K562 (cell line): Measurements from ENCODE around the gene PPP1R9B. TPM values are rescaled to one million over a fixed set of nuclear protein-coding genes. Genes with fewer than 3 reads are reported as not detected.

ENCODE experiments used
- ATAC-seq: fragments of 200-7000 bp; cut with Tn5 transposase; 3 replicates; pipeline ENCODE4 v1.9.1; 2020; ENCODE audit warnings: moderate library complexity
- BruUV-seq: library from RNA; stranded (reverse); fragments of 400-500 nt; replicated peaks from 2 replicates; lab custom pipeline; 2021; lab: Mats Ljungman, UMichigan
- CTCF ChIA-PET: fragments of 300-600 bp; formaldehyde crosslinking; extraction: SDS; loops from one replicate; lab custom pipeline; 2021; ENCODE audit warnings: low intra/inter-chr PET ratio; lab: Yijun Ruan, JAX
- POLR2A ChIA-PET: fragments of 300-600, 350-650 bp; sonication (Branson Sonifier 250); formaldehyde crosslinking; extraction: SDS; loops from one replicate; lab custom pipeline; 2021; ENCODE audit warnings: antibody characterized with exemption, inconsistent platforms; lab: Yijun Ruan, JAX
- DNase-seq, 4 experiments: peaks; one replicate each; pipeline versions ENCODE4 v3.0.0 to v3.0.0-alpha.2; 2011 to 2018; ENCODE audit warnings: low spot score in 3 of 4, mixed read lengths in 3 of 4; ENCODE audit errors: extremely low read depth in 1 of 4
- FAIRE-seq: peaks from 2 replicates; lab custom pipeline; 2011; peaks lifted over from hg19 to GRCh38; lab: Jason Lieb, UNC
- H2AFZ ChIP-seq: 2 replicates; pipeline ENCODE4 v1.6.0; 2011; ENCODE audit warnings: low read depth, low read length, control low read depth, inconsistent platforms
- H3K27ac ChIP-seq: fragments of 200-600 bp; 3 replicates; pipeline ENCODE4 v1.8.0; 2011; ENCODE audit warnings: low read depth, mild to moderate bottlenecking, control low read depth, inconsistent platforms, low read length, moderate library complexity, mixed read lengths; ENCODE audit errors: extremely low read depth
- H3K27me3 ChIP-seq, 2 experiments: fragments of 300-600 bp in 1 of 2; 2 replicates in 1 of 2; 3 replicates in 1 of 2; pipeline versions ENCODE4 v1.6.0 to v1.8.0; 2011; ENCODE audit warnings: inconsistent platforms in 2 of 2, low read length in 2 of 2, mild to moderate bottlenecking in 1 of 2, mixed read lengths in 1 of 2, moderate library complexity in 1 of 2; ENCODE audit not compliant: control insufficient read depth in 2 of 2, insufficient read depth in 2 of 2
- H3K36me3 ChIP-seq: fragments of 300-600 bp; 3 replicates; pipeline ENCODE4 v1.8.0; 2011; ENCODE audit warnings: mild to moderate bottlenecking, low read length, inconsistent platforms; ENCODE audit not compliant: control insufficient read depth, insufficient read depth
- H3K4me1 ChIP-seq, 2 experiments: fragments of 200-600 bp in 1 of 2; replicated peaks in 1 of 2; 2 replicates in 1 of 2; 3 replicates in 1 of 2; pipeline versions ENCODE4 v1.5.1 to v1.8.0; 2011; ENCODE audit warnings: inconsistent platforms in 2 of 2, low read length in 2 of 2, mild to moderate bottlenecking in 1 of 2, mixed read lengths in 1 of 2, moderate library complexity in 1 of 2; ENCODE audit not compliant: control insufficient read depth in 2 of 2, insufficient read depth in 2 of 2
- H3K4me2 ChIP-seq: 2 replicates; pipeline ENCODE4 v1.6.1; 2011; ENCODE audit warnings: low read length, control low read depth, inconsistent platforms, mixed read lengths; ENCODE audit not compliant: insufficient read depth
- H3K4me3 ChIP-seq: fragments of 200-600 bp; sonication (generic), shearing (Covaris generic); 2 replicates; pipeline ENCODE4 v1.5.1; 2016; ENCODE audit warnings: control low read depth, inconsistent platforms
- H3K79me2 ChIP-seq: fragments of 200-600 bp; 3 replicates; pipeline ENCODE4 v1.8.0; 2011; ENCODE audit warnings: low read length, inconsistent platforms; ENCODE audit not compliant: control insufficient read depth, insufficient read depth
- H3K9ac ChIP-seq, 2 experiments: 2 replicates each; pipeline versions ENCODE4 v1.6.0 to v1.6.1; 2011; ENCODE audit warnings: low read depth in 2 of 2, low read length in 2 of 2, control low read depth in 1 of 2, inconsistent platforms in 1 of 2, mild to moderate bottlenecking in 1 of 2, mixed read lengths in 1 of 2; ENCODE audit not compliant: insufficient read depth in 1 of 2
- H3K9me1 ChIP-seq: one replicate; pipeline ENCODE4 v1.6.0; 2011; ENCODE audit warnings: inconsistent platforms, mild to moderate bottlenecking, low read length, moderate library complexity; ENCODE audit not compliant: control insufficient read depth, insufficient read depth
- H3K9me3 ChIP-seq: replicated peaks from 2 replicates; pipeline ENCODE4 v1.5.1; 2011; ENCODE audit warnings: low read depth, low read length, inconsistent platforms; ENCODE audit not compliant: control insufficient read depth, insufficient read depth
- H4K20me1 ChIP-seq: replicated peaks from 2 replicates; pipeline ENCODE4 v1.6.1; 2011; ENCODE audit warnings: low read length, inconsistent platforms, mixed read lengths; ENCODE audit not compliant: control insufficient read depth, insufficient read depth
- CEBPB ChIP-seq: fragments of 450-650 bp; IDR thresholded peaks from 2 replicates; pipeline ENCODE4 v1.6.1; 2016; ENCODE audit warnings: missing genetic modification characterization, missing compliant biosample characterization
- CHCHD3 ChIP-seq: fragments of 250-450 bp; sonication (Bioruptor Pico); IDR thresholded peaks from 2 replicates; pipeline ENCODE4 v2.1.2; 2022; ENCODE audit warnings: mild to moderate bottlenecking
- EP300 ChIP-seq: IDR thresholded peaks from 2 replicates; pipeline ENCODE4 v1.6.1; 2012; ENCODE audit warnings: low read length, improper control_type of control experiment
- MED1 ChIP-seq: sonication (generic); formaldehyde crosslinking; IDR thresholded peaks from 2 replicates; pipeline ENCODE4 v1.8.1; 2023; ENCODE audit warnings: missing genetic modification reagents, borderline replicate concordance
- MTF1 ChIP-seq: fragments of 250-450 bp; sonication (Bioruptor Pico); IDR thresholded peaks from 2 replicates; pipeline ENCODE4 v1.9.0; 2021; ENCODE audit warnings: moderate library complexity, mild to moderate bottlenecking, inconsistent platforms, borderline replicate concordance
- OTX1 ChIP-seq: fragments of 450-650 bp; formaldehyde crosslinking; IDR thresholded peaks from 2 replicates; pipeline ENCODE4 v1.4.0; 2022; ENCODE audit warnings: mild to moderate bottlenecking
- PHB2 ChIP-seq: fragments of 450-650 bp; IDR thresholded peaks from 2 replicates; pipeline ENCODE4 v1.6.1; 2017; ENCODE audit warnings: low read depth
- SAFB ChIP-seq: fragments of 200-400 bp; formaldehyde crosslinking; IDR thresholded peaks from 2 replicates; pipeline ENCODE4 v1.6.1; 2017; ENCODE audit warnings: low read depth, low read length, borderline replicate concordance
- SMC3 ChIP-seq: conservative IDR thresholded peaks from 2 replicates; pipeline ENCODE4 v1.6.1; 2011; ENCODE audit warnings: low read depth, low read length, improper control_type of control experiment; ENCODE audit not compliant: insufficient read depth
- TAL1 ChIP-seq: fragments of 450-650 bp; IDR thresholded peaks from 2 replicates; pipeline ENCODE4 v1.6.1; 2016; ENCODE audit warnings: mild to moderate bottlenecking
- XRCC5 ChIP-seq: fragments of 200-400 bp; formaldehyde crosslinking; IDR thresholded peaks from 2 replicates; pipeline ENCODE4 v1.6.1; 2017; ENCODE audit warnings: low read depth, mild to moderate bottlenecking, low read length
- ZFP30 ChIP-seq: fragments of 250-450 bp; sonication (Bioruptor Pico); IDR thresholded peaks from 2 replicates; pipeline ENCODE4 v1.8.0; 2022; ENCODE audit warnings: moderate library complexity, mild to moderate bottlenecking, inconsistent platforms, borderline replicate concordance
- ZFP36 ChIP-seq: fragments of 150-350 bp; IDR thresholded peaks from 2 replicates; pipeline ENCODE4 v1.6.1; 2018; ENCODE audit warnings: low read length, low read depth; ENCODE audit not compliant: partially characterized antibody
- WGBS: fragments of 100-300 bp; shearing (Covaris generic); methylation state at CpG from one replicate; pipeline ENCODE4 v1.1.6; 2016; ENCODE audit warnings: low coverage, mixed read lengths; ENCODE audit not compliant: insufficient coverage; ENCODE audit errors: missing lambda C conversion rate; 5-methylcytosine and 5-hydroxymethylcytosine counted together
- in situ Hi-C: fragments of 300-500 bp; cut with MboI; formaldehyde crosslinking; loops from 4 replicates; pipeline ENCODE4 v1.15.0; 2018; ENCODE audit warnings: inconsistent platforms, mixed read lengths
- intact Hi-C: fragments of 100-400 bp; cut with micrococcal nuclease; formaldehyde crosslinking; loops from 2 replicates; pipeline ENCODE4 v1.14.2; 2022
- polyA plus RNA-seq, 8 experiments: library from polyadenylated mRNA; depleted of rRNA in 4 of 8; stranded (reverse) in 5 of 8; unstranded in 3 of 8; fragments of >200 nt; fragmentation: Nextera tagmentation in 2 of 8; fragmentation: Illumina TruSeq in 1 of 8; extraction: Ambion mirVana in 2 of 8; extraction: Trizol in 1 of 8; gene quantifications; 2 replicates each; pipeline versions ENCODE4 v1.2.1 to v1.2.3, GENCODE V29; 2011 to 2014; ENCODE audit warnings: inconsistent platforms in 1 of 8, missing spikeins in 1 of 8
- total RNA-seq, 7 experiments: library from RNA; depleted of rRNA in 6 of 7; stranded (reverse); fragments of >200 nt in 6 of 7; fragmentation: Illumina TruSeq in 2 of 7; extraction: Trizol in 2 of 7; gene quantifications; 2 replicates each; pipeline versions ENCODE4 v1.2.1 to v1.2.3, GENCODE V29; 2011 to 2021; ENCODE audit warnings: low replicate concordance in 1 of 7
- TF ChIP-seq, protein P1 (sequence below): fragments of 200-800 bp; sonication (Bioruptor generic); IDR thresholded peaks from 2 replicates; pipeline ENCODE4 v1.6.1; 2017; ENCODE audit warnings: missing genetic modification characterization, missing compliant biosample characterization
- TF ChIP-seq, protein P2 (sequence below): fragments of 450-650 bp; IDR thresholded peaks from 2 replicates; pipeline ENCODE4 v1.6.1; 2016; ENCODE audit warnings: borderline replicate concordance

PPP1R9B gene
- total and polyA plus RNA-seq, 9 of the 15 experiments (the other 6 are each of a cell fraction or from before 2014, with no cell fraction given), result 0.10 to 63.5 (median 24.7) TPM

DNA sequence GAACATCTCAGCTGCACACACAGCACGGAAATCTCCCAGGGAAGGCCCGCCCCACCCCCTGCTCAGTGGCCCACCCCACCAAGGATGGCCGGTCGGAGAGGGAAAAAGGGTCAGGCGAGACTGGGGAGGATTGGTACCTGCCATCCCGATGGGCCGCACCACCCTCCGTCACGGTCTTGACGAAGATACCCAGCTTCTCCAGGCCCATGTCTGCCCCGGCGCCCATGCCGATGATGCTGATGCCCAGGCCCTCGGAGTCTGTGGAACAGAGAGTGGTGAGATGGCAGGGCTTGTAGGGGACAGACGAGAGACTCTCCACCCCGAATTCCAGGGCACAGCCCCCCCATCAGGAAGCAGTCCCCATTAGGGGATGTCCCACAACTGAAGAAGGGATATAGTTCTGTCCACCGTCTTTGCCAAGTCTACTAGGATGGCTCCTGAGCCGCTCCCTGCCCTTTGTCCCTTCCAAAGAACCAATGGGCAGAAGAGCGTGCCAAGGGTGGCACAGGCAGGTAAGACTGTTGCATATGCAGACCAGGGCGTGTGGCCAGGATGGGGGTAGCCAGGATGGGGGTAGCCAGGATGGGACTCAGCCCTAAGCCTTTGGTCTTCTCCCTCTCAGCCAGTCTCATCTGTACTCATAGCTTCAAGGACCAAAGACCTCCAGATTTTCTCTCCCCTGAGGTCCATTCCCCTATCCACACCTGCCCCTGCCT lies 6.9 kb downstream of the PPP1R9B start:
- H3K36me3 ChIP-seq, result peaks cover 92% of the 10 kb centered on the region
- CTCF ChIA-PET, result interaction anchor here (0.9 kb wide), 1 partner anchor 18 kb away, joined by 3 read pairs; no protein-coding TSS in a partner anchor
- TF ChIP-seq XRCC5, result no peak
- TF ChIP-seq SAFB, result no peak
- TF ChIP-seq CHCHD3 (CRISPR knock-in tag), result no peak
- no peak for TF ChIP-seq CEBPB
- no peak for TF ChIP-seq TAL1
- TF ChIP-seq PHB2, result no peak
- TF ChIP-seq, protein P1, sequence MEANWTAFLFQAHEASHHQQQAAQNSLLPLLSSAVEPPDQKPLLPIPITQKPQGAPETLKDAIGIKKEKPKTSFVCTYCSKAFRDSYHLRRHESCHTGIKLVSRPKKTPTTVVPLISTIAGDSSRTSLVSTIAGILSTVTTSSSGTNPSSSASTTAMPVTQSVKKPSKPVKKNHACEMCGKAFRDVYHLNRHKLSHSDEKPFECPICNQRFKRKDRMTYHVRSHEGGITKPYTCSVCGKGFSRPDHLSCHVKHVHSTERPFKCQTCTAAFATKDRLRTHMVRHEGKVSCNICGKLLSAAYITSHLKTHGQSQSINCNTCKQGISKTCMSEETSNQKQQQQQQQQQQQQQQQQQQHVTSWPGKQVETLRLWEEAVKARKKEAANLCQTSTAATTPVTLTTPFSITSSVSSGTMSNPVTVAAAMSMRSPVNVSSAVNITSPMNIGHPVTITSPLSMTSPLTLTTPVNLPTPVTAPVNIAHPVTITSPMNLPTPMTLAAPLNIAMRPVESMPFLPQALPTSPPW, result no peak
- TF ChIP-seq ZFP36, result no peak
- no peak for TF ChIP-seq EP300
- no peak for TF ChIP-seq OTX1
- no peak for TF ChIP-seq MTF1 (CRISPR knock-in tag)
- TF ChIP-seq, protein P2, sequence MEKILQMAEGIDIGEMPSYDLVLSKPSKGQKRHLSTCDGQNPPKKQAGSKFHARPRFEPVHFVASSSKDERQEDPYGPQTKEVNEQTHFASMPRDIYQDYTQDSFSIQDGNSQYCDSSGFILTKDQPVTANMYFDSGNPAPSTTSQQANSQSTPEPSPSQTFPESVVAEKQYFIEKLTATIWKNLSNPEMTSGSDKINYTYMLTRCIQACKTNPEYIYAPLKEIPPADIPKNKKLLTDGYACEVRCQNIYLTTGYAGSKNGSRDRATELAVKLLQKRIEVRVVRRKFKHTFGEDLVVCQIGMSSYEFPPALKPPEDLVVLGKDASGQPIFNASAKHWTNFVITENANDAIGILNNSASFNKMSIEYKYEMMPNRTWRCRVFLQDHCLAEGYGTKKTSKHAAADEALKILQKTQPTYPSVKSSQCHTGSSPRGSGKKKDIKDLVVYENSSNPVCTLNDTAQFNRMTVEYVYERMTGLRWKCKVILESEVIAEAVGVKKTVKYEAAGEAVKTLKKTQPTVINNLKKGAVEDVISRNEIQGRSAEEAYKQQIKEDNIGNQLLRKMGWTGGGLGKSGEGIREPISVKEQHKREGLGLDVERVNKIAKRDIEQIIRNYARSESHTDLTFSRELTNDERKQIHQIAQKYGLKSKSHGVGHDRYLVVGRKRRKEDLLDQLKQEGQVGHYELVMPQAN, result no peak
- no peak for TF ChIP-seq SMC3
- no peak for TF ChIP-seq ZFP30 (CRISPR knock-in tag)
- TF ChIP-seq MED1 (CRISPR knock-in tag), result no peak
- TF ChIP-seq, all 486 proteins: peak for 0
- no TSS peak for BruUV-seq
- WGBS, result 96% methylated on average over 11 of the region's 20 CpGs
- H3K9me1 ChIP-seq, result peaks cover 17% of the 10 kb centered on the region
- no peak overlapping the region for H2AFZ ChIP-seq
- H3K4me2 ChIP-seq, result no peak overlapping the region
- ATAC-seq (no peak), DNase-seq (no peak), FAIRE-seq (no peak)
- in situ Hi-C loops, result no loop called here
- POLR2A ChIA-PET, result interaction anchor here (0.7 kb wide), 1 partner anchor 46 kb away, joined by 4 read pairs; no protein-coding TSS in a partner anchor
- no peaks in the 10 kb centered on the region for H3K27me3 ChIP-seq
- H3K79me2 ChIP-seq, result peaks cover 63% of the 10 kb centered on the region
- no peak overlapping the region for H3K27ac ChIP-seq
- H4K20me1 ChIP-seq, result peaks cover 20% of the 10 kb centered on the region
- intact Hi-C loops, result no loop called here
- H3K9me3 ChIP-seq, result no peaks in the 10 kb centered on the region
- H3K4me1 ChIP-seq, result peaks cover 25 to 52% of the 10 kb centered on the region in 2 experiments; a peak in 4 of 5 replicates
- H3K9ac ChIP-seq, result no peak overlapping the region
- no peak overlapping the region for H3K4me3 ChIP-seq
